Measurements from ENCODE around the gene PCDHA11.

The PCDHA11 gene

DNA sequence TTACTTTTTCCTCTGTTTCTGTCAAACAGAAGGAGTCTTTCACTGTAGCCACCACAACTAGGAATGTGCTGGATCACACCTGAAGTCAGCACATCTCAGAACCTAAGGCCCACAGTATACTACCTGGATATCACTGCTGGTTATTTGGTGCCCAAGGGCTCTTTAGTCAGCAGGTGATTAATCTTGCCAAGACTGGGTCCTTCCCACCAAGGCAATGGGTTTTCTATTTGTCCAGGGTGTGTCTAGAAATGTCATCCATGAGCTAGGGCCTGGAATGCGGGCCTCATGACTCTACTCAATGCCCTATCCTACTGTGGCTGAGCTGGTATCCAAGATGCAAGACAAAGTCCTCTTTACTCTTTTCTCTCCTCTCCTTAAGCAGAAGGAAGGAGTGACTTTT is 47.6 kb downstream of the PCDHA11 start:
- no peak for DNase-seq
- H3K18ac ChIP-seq (ENCODE audit: low read depth in 1 of 2, low read length in 2 of 2): no peak overlapping the region
- H3K4me2 ChIP-seq (ENCODE audit: low read length, poor library complexity, severe bottlenecking): no peak overlapping the region
- no peak overlapping the region for H3K27ac ChIP-seq (ENCODE audit: low read length, poor library complexity, severe bottlenecking)
- no peak overlapping the region for H2BK12ac ChIP-seq (ENCODE audit: low read length in 2 of 2)
- no peak overlapping the region for H3K9ac ChIP-seq (ENCODE audit: low read length)
- peaks cover 17% of the 10 kb centered on the region for H3K79me1 ChIP-seq (replicated peaks; ENCODE audit: low read length, poor library complexity, severe bottlenecking)
- H3K4me1 ChIP-seq (ENCODE audit: control insufficient read depth, insufficient read depth, low read depth, low read length): no peaks in the 10 kb centered on the region
- no peaks in the 10 kb centered on the region for H3K27me3 ChIP-seq (ENCODE audit: control insufficient read depth in 1 of 2, insufficient read depth in 1 of 2, low read length in 2 of 2)
- no peak overlapping the region for H3K4ac ChIP-seq (ENCODE audit: low read depth in 1 of 2, low read length in 2 of 2)
- H2BK5ac ChIP-seq (ENCODE audit: low read depth, low read length, poor library complexity, severe bottlenecking): no peak overlapping the region
- peaks cover 43% of the 10 kb centered on the region for H3K9me3 ChIP-seq (ENCODE audit: control insufficient read depth, low read length)
- no peak overlapping the region for H2BK15ac ChIP-seq (ENCODE audit: low read depth, poor library complexity, severe bottlenecking)
- no peak overlapping the region for H4K8ac ChIP-seq (ENCODE audit: low read length)
- no CpG with 5 or more reads among the region's 1 CpG for WGBS
- H3K14ac ChIP-seq (ENCODE audit: low read length in 2 of 2): no peak overlapping the region
- H2AK5ac ChIP-seq (ENCODE audit: low read length, severe bottlenecking): no peak overlapping the region
- no peaks in the 10 kb centered on the region for H3K36me3 ChIP-seq (ENCODE audit: control insufficient read depth in 1 of 2, insufficient read depth in 2 of 2, low read depth in 1 of 2, low read length in 2 of 2)
- H4K91ac ChIP-seq (ENCODE audit: low read length): no peak overlapping the region
- H3K4me3 ChIP-seq (ENCODE audit: insufficient read depth in 1 of 2, low read depth in 1 of 2, low read length in 2 of 2): no peak overlapping the region
- no peak overlapping the region for H3K23ac ChIP-seq (ENCODE audit: low read length in 2 of 2)
- H2BK120ac ChIP-seq (ENCODE audit: low read depth, low read length): no peak overlapping the region
- no peak overlapping the region for H2AFZ ChIP-seq (ENCODE audit: low read depth, low read length)

Data from mesenchymal stem cell (in vitro differentiated cells and primary cell).